HCT116 (cell line): ENCODE results near the gene PCDHGA3. TPM values are rescaled to one million over a fixed set of nuclear protein-coding genes. Genes with fewer than 3 reads are reported as not detected.

ENCODE experiments used
- ATAC-seq: fragments of 200-7000 bp; cut with Tn5 transposase; 2 replicates; pipeline ENCODE4 v1.9.1; 2020; ENCODE audit warnings: mild to moderate bottlenecking, moderate library complexity
- BruUV-seq: library from RNA; stranded (reverse); fragments of 400-500 nt; replicated peaks from 2 replicates; lab custom pipeline; 2021; lab: Mats Ljungman, UMichigan
- CTCF ChIA-PET: fragments of 300-600 bp; sonication (Branson Sonifier 250); formaldehyde crosslinking; loops from one replicate; lab custom pipeline; 2021; ENCODE audit warnings: antibody characterized with exemption; lab: Charles Lee
- POLR2A ChIA-PET: fragments of 300-600, 350-600 bp; sonication (Branson Sonifier 250); formaldehyde crosslinking; loops from one replicate; lab custom pipeline; 2021; ENCODE audit warnings: antibody characterized with exemption; lab: Charles Lee
- RAD21 ChIA-PET, 2 experiments: fragments of 300-600 bp; sonication (Branson Sonifier 250); formaldehyde crosslinking; loops; one replicate each; lab custom pipeline; 2023; ENCODE audit warnings: low total read pairs in 2 of 2; ENCODE audit not compliant: uncharacterized antibody in 2 of 2, unreplicated experiment in 2 of 2, low non-redundant PET in 1 of 2; lab: Charles Lee
- DNase-seq: peaks from one replicate; pipeline ENCODE4 v3.0.0-alpha.2; 2010; ENCODE audit warnings: low read depth, low spot score
- H2AFZ ChIP-seq: fragments of 200-600 bp; shearing (Covaris generic), sonication (generic); 2 replicates; pipeline ENCODE4 v1.6.1; 2017; ENCODE audit warnings: low read depth, mixed run types, mixed read lengths, antibody characterized with exemption, low read length; ENCODE audit not compliant: poor library complexity, severe bottlenecking
- H3K27ac ChIP-seq: 2 replicates; pipeline ENCODE4 v1.5.1; 2012; ENCODE audit warnings: low read depth, low read length
- H3K27me3 ChIP-seq: fragments of 200-600 bp; sonication (generic); 2 replicates; pipeline ENCODE4 v1.6.1; 2016; ENCODE audit warnings: mixed run types, low read length, mixed read lengths; ENCODE audit not compliant: insufficient read depth
- H3K36me3 ChIP-seq, 2 experiments: fragments of 200-500 bp in 1 of 2; fragments of 200-600 bp in 1 of 2; sonication (Bioruptor generic) in 1 of 2; sonication (generic) in 1 of 2; 2 replicates each; pipeline versions ENCODE4 v1.5.1 to v1.6.1; 2014 to 2016; ENCODE audit warnings: low read length in 2 of 2, inconsistent platforms in 1 of 2, mixed read lengths in 1 of 2, mixed run types in 1 of 2; ENCODE audit not compliant: insufficient read depth in 2 of 2, control insufficient read depth in 1 of 2
- H3K4me1 ChIP-seq, 2 experiments: fragments of 200-600 bp in 1 of 2; sonication (generic) in 1 of 2; 2 replicates each; pipeline versions ENCODE4 v1.5.1 to v1.6.1; 2012 to 2017; ENCODE audit warnings: low read length in 2 of 2, inconsistent platforms in 1 of 2, mild to moderate bottlenecking in 1 of 2, mixed read lengths in 1 of 2, mixed run types in 1 of 2, moderate library complexity in 1 of 2; ENCODE audit not compliant: insufficient read depth in 2 of 2, control insufficient read depth in 1 of 2
- H3K4me2 ChIP-seq: fragments of 200-600 bp; sonication (generic); 2 replicates; pipeline ENCODE4 v1.6.1; 2017; ENCODE audit warnings: mixed run types, low read length, mixed read lengths
- H3K4me3 ChIP-seq, 2 experiments: fragments of 200-600 bp in 1 of 2; sonication (generic) in 1 of 2; replicated peaks in 1 of 2; 2 replicates each; pipeline ENCODE4 v1.5.1; 2011 to 2016; ENCODE audit warnings: low read length in 2 of 2, control low read depth in 1 of 2, low read depth in 1 of 2, mild to moderate bottlenecking in 1 of 2, mixed read lengths in 1 of 2, mixed run types in 1 of 2
- H3K79me2 ChIP-seq: fragments of 200-600 bp; sonication (generic); 2 replicates; pipeline ENCODE4 v1.6.1; 2017; ENCODE audit warnings: mild to moderate bottlenecking, mixed run types, low read length, moderate library complexity, mixed read lengths; ENCODE audit not compliant: insufficient read depth
- H3K9ac ChIP-seq: fragments of 200-600 bp; sonication (generic); 2 replicates; pipeline ENCODE4 v1.6.1; 2016; ENCODE audit warnings: low read length, mixed read lengths
- H3K9me2 ChIP-seq: fragments of 200-600 bp; sonication (generic), shearing (Covaris generic); 2 replicates; pipeline ENCODE4 v1.6.1; 2017; ENCODE audit warnings: mixed run types, mild to moderate bottlenecking, moderate library complexity; ENCODE audit not compliant: insufficient read depth
- H3K9me3 ChIP-seq, 2 experiments: fragments of 200-500 bp in 1 of 2; fragments of 200-600 bp in 1 of 2; sonication (Bioruptor generic) in 1 of 2; sonication (generic) in 1 of 2; 2 replicates each; pipeline ENCODE4 v1.6.1; 2014 to 2017; ENCODE audit warnings: low read length in 2 of 2, mixed read lengths in 2 of 2, inconsistent platforms in 1 of 2, low read depth in 1 of 2, mild to moderate bottlenecking in 1 of 2, mixed run types in 1 of 2, moderate library complexity in 1 of 2; ENCODE audit not compliant: control insufficient read depth in 1 of 2, insufficient read depth in 1 of 2
- H4K20me1 ChIP-seq: fragments of 200-600 bp; sonication (generic), shearing (Covaris generic); 2 replicates; pipeline ENCODE4 v1.6.1; 2017; ENCODE audit warnings: mixed run types, mild to moderate bottlenecking, moderate library complexity; ENCODE audit not compliant: insufficient read depth
- CBX3 ChIP-seq: IDR thresholded peaks from 2 replicates; pipeline ENCODE4 v1.6.1; 2012; ENCODE audit warnings: low read depth
- EGR1 ChIP-seq: IDR thresholded peaks from 2 replicates; pipeline ENCODE4 v1.6.1; 2012; ENCODE audit warnings: low read depth
- ELF1 ChIP-seq: IDR thresholded peaks from 2 replicates; pipeline ENCODE4 v1.6.1; 2012; ENCODE audit warnings: low read depth, borderline replicate concordance
- EZH2 ChIP-seq: fragments of 200-600 bp; sonication (generic); IDR thresholded peaks from 2 replicates; pipeline ENCODE4 v1.6.1; 2017; ENCODE audit warnings: antibody characterized with exemption, mixed run types
- EZH2phosphoT487 ChIP-seq: fragments of 200-600 bp; IDR thresholded peaks from 2 replicates; pipeline ENCODE4 v1.6.1; 2018; ENCODE audit warnings: antibody characterized with exemption, borderline replicate concordance
- FOSL1 ChIP-seq: IDR thresholded peaks from 2 replicates; pipeline ENCODE4 v1.6.1; 2012; ENCODE audit warnings: low read depth
- JUND ChIP-seq: IDR thresholded peaks from 2 replicates; pipeline ENCODE4 v1.6.1; 2012
- POLR2AphosphoS5 ChIP-seq: IDR thresholded peaks from 2 replicates; pipeline ENCODE4 v1.6.1; 2011; ENCODE audit warnings: mild to moderate bottlenecking, low read depth, low read length, moderate library complexity
- RAD21 ChIP-seq: IDR thresholded peaks from 2 replicates; pipeline ENCODE4 v1.6.1; 2012; ENCODE audit warnings: low read depth, mild to moderate bottlenecking
- SIN3A ChIP-seq: IDR thresholded peaks from 2 replicates; pipeline ENCODE4 v1.6.1; 2012; ENCODE audit warnings: low read depth
- SP1 ChIP-seq: IDR thresholded peaks from 2 replicates; pipeline ENCODE4 v1.6.1; 2012; ENCODE audit warnings: low read depth
- SRF ChIP-seq: IDR thresholded peaks from 2 replicates; pipeline ENCODE4 v1.6.1; 2012; ENCODE audit warnings: low read depth
- TCF7L2 ChIP-seq: IDR thresholded peaks from 2 replicates; pipeline ENCODE4 v1.7.0; 2011; ENCODE audit warnings: borderline replicate concordance, inconsistent platforms; ENCODE audit not compliant: insufficient read depth, insufficient read length; ENCODE audit errors: extremely low read depth
- YY1 ChIP-seq: IDR thresholded peaks from 2 replicates; pipeline ENCODE4 v1.6.1; 2011; ENCODE audit warnings: low read length, low read depth, moderate library complexity, mild to moderate bottlenecking; ENCODE audit not compliant: insufficient replicate concordance; ENCODE audit errors: extremely low read depth
- ZFX ChIP-seq: fragments of 450-650 bp; IDR thresholded peaks from 2 replicates; pipeline ENCODE4 v1.6.1; 2017
- ZNF274 ChIP-seq: fragments of 200-500 bp; sonication (Bioruptor generic); IDR thresholded peaks from 2 replicates; pipeline ENCODE4 v1.6.1; 2014; ENCODE audit warnings: mild to moderate bottlenecking, low read depth, low read length, inconsistent platforms
- intact Hi-C: fragments of 100-400 bp; cut with micrococcal nuclease; formaldehyde crosslinking; loops from 2 replicates; pipeline ENCODE4 v1.10.0; 2022
- total RNA-seq: library from RNA; stranded (reverse); gene quantifications from one replicate; pipeline ENCODE4 v1.2.1, GENCODE V29; 2021; ENCODE audit not compliant: unreplicated experiment
- TF ChIP-seq, protein P1 (sequence below), 3 experiments: fragments of 200-600 bp in 1 of 3; sonication (generic) in 1 of 3; IDR thresholded peaks in 2 of 3; conservative IDR thresholded peaks in 1 of 3; 2 replicates each; pipeline ENCODE4 v1.5.1; 2012 to 2017; ENCODE audit warnings: low read depth in 2 of 3, low read length in 2 of 3, antibody characterized with exemption in 1 of 3, borderline replicate concordance in 1 of 3, control low read depth in 1 of 3, mild to moderate bottlenecking in 1 of 3, mixed read lengths in 1 of 3, mixed run types in 1 of 3, moderate library complexity in 1 of 3; ENCODE audit not compliant: insufficient read depth in 1 of 3
- TF ChIP-seq, protein P2 (sequence below): IDR thresholded peaks from 2 replicates; pipeline ENCODE4 v1.6.1; 2012
- TF ChIP-seq, protein P3 (sequence below): IDR thresholded peaks from 2 replicates; pipeline ENCODE4 v1.6.1; 2011; ENCODE audit warnings: mild to moderate bottlenecking, low read length, moderate library complexity; ENCODE audit not compliant: insufficient replicate concordance; ENCODE audit errors: extremely low read depth
- TF ChIP-seq, protein P4 (sequence below): IDR thresholded peaks from 2 replicates; pipeline ENCODE4 v1.6.1; 2012

The PCDHGA3 gene
- total RNA-seq, 1 experiment from 2014 or later, result not detected

DNA sequence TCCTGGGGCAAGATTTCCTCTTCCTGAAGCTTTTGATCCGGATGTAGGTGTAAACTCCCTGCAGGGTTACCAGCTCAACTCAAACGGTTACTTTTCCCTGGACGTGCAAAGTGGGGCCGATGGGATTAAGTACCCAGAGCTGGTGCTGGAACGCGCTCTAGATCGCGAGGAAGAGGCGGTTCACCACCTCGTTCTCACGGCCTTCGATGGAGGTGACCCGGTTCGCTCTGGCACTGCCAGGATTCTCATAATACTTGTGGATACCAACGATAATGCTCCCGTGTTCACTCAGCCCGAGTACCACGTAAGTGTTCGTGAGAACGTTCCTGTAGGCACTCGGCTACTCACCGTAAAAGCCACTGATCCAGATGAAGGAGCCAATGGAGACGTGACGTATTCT lies 12.0 kb downstream of the PCDHGA3 start:
- no peaks in the 10 kb centered on the region; a peak in 2 of 4 replicates for H3K9me3 ChIP-seq
- ChIA-PET CTCF (no interaction called here), POLR2A (no interaction called here), RAD21 (no interaction called here)
- DNase-seq (no peak), ATAC-seq (no peak)
- no peak overlapping the region for H3K27ac ChIP-seq
- intact Hi-C loops, result no loop called here
- H2AFZ ChIP-seq, result no peak overlapping the region
- H3K4me1 ChIP-seq, result no peaks in the 10 kb centered on the region
- no peak overlapping the region for H3K4me2 ChIP-seq
- no peaks in the 10 kb centered on the region for H3K9me2 ChIP-seq
- no peak for TF ChIP-seq SRF
- TF ChIP-seq SP1, result no peak
- no peak for TF ChIP-seq FOSL1
- TF ChIP-seq RAD21, result no peak
- TF ChIP-seq, protein P1, sequence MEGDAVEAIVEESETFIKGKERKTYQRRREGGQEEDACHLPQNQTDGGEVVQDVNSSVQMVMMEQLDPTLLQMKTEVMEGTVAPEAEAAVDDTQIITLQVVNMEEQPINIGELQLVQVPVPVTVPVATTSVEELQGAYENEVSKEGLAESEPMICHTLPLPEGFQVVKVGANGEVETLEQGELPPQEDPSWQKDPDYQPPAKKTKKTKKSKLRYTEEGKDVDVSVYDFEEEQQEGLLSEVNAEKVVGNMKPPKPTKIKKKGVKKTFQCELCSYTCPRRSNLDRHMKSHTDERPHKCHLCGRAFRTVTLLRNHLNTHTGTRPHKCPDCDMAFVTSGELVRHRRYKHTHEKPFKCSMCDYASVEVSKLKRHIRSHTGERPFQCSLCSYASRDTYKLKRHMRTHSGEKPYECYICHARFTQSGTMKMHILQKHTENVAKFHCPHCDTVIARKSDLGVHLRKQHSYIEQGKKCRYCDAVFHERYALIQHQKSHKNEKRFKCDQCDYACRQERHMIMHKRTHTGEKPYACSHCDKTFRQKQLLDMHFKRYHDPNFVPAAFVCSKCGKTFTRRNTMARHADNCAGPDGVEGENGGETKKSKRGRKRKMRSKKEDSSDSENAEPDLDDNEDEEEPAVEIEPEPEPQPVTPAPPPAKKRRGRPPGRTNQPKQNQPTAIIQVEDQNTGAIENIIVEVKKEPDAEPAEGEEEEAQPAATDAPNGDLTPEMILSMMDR (IDR thresholded peaks at IDR 0.05 in 2 of 3, conservative IDR thresholded peaks at IDR 0.05 in 1 of 3; ENCODE audit: borderline replicate concordance in 1 of 3, insufficient read depth in 1 of 3, low read depth in 2 of 3, low read length in 2 of 3), result no peak
- TF ChIP-seq TCF7L2, result no peak
- TF ChIP-seq ZFX, result no peak
- TF ChIP-seq YY1, result no peak
- no peak for TF ChIP-seq EZH2
- TF ChIP-seq, protein P2, sequence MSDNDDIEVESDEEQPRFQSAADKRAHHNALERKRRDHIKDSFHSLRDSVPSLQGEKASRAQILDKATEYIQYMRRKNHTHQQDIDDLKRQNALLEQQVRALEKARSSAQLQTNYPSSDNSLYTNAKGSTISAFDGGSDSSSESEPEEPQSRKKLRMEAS, result no peak
- TF ChIP-seq ELF1, result no peak
- TF ChIP-seq, protein P3, sequence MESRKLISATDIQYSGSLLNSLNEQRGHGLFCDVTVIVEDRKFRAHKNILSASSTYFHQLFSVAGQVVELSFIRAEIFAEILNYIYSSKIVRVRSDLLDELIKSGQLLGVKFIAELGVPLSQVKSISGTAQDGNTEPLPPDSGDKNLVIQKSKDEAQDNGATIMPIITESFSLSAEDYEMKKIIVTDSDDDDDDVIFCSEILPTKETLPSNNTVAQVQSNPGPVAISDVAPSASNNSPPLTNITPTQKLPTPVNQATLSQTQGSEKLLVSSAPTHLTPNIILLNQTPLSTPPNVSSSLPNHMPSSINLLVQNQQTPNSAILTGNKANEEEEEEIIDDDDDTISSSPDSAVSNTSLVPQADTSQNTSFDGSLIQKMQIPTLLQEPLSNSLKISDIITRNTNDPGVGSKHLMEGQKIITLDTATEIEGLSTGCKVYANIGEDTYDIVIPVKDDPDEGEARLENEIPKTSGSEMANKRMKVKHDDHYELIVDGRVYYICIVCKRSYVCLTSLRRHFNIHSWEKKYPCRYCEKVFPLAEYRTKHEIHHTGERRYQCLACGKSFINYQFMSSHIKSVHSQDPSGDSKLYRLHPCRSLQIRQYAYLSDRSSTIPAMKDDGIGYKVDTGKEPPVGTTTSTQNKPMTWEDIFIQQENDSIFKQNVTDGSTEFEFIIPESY, result no peak
- TF ChIP-seq JUND, result no peak
- TF ChIP-seq ZNF274, result no peak
- TF ChIP-seq, protein P4, sequence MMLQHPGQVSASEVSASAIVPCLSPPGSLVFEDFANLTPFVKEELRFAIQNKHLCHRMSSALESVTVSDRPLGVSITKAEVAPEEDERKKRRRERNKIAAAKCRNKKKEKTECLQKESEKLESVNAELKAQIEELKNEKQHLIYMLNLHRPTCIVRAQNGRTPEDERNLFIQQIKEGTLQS, result no peak
- no peak for TF ChIP-seq CBX3
- no peak for TF ChIP-seq EGR1
- no peak for TF ChIP-seq POLR2AphosphoS5
- TF ChIP-seq SIN3A, result no peak
- TF ChIP-seq EZH2phosphoT487, result no peak
- no peaks in the 10 kb centered on the region for H4K20me1 ChIP-seq
- BruUV-seq, result no TSS peak
- H3K36me3 ChIP-seq, result no peaks in the 10 kb centered on the region
- no peaks in the 10 kb centered on the region for H3K27me3 ChIP-seq
- H3K79me2 ChIP-seq, result no peaks in the 10 kb centered on the region
- H3K9ac ChIP-seq, result no peak overlapping the region
- H3K4me3 ChIP-seq, result no peak overlapping the region
